Breast epithelium (tissue), 3 donors: ENCODE measurements around the gene PTPRN2.

ENCODE experiments used
- CTCF ChIP-seq, 3 donors: fragments of 450-650 bp; IDR thresholded peaks; one replicate each; pipeline ENCODE4 v1.5.1; 2016 to 2017; ENCODE audit warnings: antibody characterized with exemption in 3 of 3, mild to moderate bottlenecking in 3 of 3, moderate library complexity in 3 of 3
- POLR2AphosphoS5 ChIP-seq, 3 donors: sonication (generic); formaldehyde crosslinking; IDR thresholded peaks; one replicate each; pipeline ENCODE4 v1.6.1; 2017; ENCODE audit warnings: antibody characterized with exemption in 3 of 3

- TF ChIP-seq CTCF (IDR thresholded peaks at IDR 0.05): no peak
- no peak for TF ChIP-seq POLR2AphosphoS5 (IDR thresholded peaks at IDR 0.05)
Observed at GRCh38 chr7:158085741-158086695, 501.6 kb downstream of the PTPRN2 start.
